ENCODE results near the gene TMED7.
"Not testable (repeated sequence)": the region's sequence is repeated elsewhere in the genome, so short reads cannot be mapped to it uniquely, and the experiment has no call there.

TMED7 gene

GRCh38 chr5:115625579-115626444 is at the start of gene TMED7:
TMED7 (minus strand) TSS chr5:115626036; CDS start chr5:115625792, 244 bp downstream.
- DNase-seq (ENCODE audit: low read depth): peak; percentile 99

GRCh38 chr5:115674782-115675181 is 48.9 kb upstream of the TMED7 start:
- DNase-seq (ENCODE audit: low read depth): not testable (repeated sequence)

- DNase-seq (ENCODE audit: low read depth): no peak
Measured at GRCh38 chr5:115673596-115673995, 47.8 kb upstream of the TMED7 start.

GRCh38 chr5:115671939-115672338 is 46.1 kb upstream of the TMED7 start:
- no peak for DNase-seq (ENCODE audit: low read depth)

GRCh38 chr5:115666023-115666422 is 40.2 kb upstream of the TMED7 start:
- no peak for DNase-seq (ENCODE audit: low read depth)

GRCh38 chr5:115661563-115661962 is 35.7 kb upstream of the TMED7 start:
- no peak for DNase-seq (ENCODE audit: low read depth)

GRCh38 chr5:115661101-115661500 is 35.3 kb upstream of the TMED7 start:
- DNase-seq (ENCODE audit: low read depth): no peak

- no peak for DNase-seq (ENCODE audit: low read depth)
Measured at GRCh38 chr5:115657881-115658233, 32.0 kb upstream of the TMED7 start.

GRCh38 chr5:115657125-115657880 is 31.5 kb upstream of the TMED7 start:
- no peak for DNase-seq (ENCODE audit: low read depth)

GRCh38 chr5:115656404-115656803 is 30.6 kb upstream of the TMED7 start:
- DNase-seq (ENCODE audit: low read depth): no peak

- no peak for DNase-seq (ENCODE audit: low read depth)
Measured at GRCh38 chr5:115655994-115656393, 30.2 kb upstream of the TMED7 start.

- no peak for DNase-seq (ENCODE audit: low read depth)
Measured at GRCh38 chr5:115649541-115649940, 23.7 kb upstream of the TMED7 start.

GRCh38 chr5:115648056-115648455 is 22.2 kb upstream of the TMED7 start:
- DNase-seq (ENCODE audit: low read depth): no peak

- DNase-seq (ENCODE audit: low read depth): not testable (repeated sequence)
Measured at GRCh38 chr5:115645386-115645785, 19.6 kb upstream of the TMED7 start.

- no peak for DNase-seq (ENCODE audit: low read depth)
Measured at GRCh38 chr5:115644046-115644445, 18.2 kb upstream of the TMED7 start.

- DNase-seq (ENCODE audit: low read depth): no peak
Measured at GRCh38 chr5:115641948-115642347, 16.1 kb upstream of the TMED7 start.

- no peak for DNase-seq (ENCODE audit: low read depth)
Measured at GRCh38 chr5:115640274-115640673, 14.4 kb upstream of the TMED7 start.

GRCh38 chr5:115639377-115639776 is 13.5 kb upstream of the TMED7 start:
- no peak for DNase-seq (ENCODE audit: low read depth)

GRCh38 chr5:115637507-115637906 is 11.7 kb upstream of the TMED7 start:
- DNase-seq (ENCODE audit: low read depth): no peak

GRCh38 chr5:115636008-115636407 is 10.2 kb upstream of the TMED7 start:
- DNase-seq (ENCODE audit: low read depth): no peak

- DNase-seq (ENCODE audit: low read depth): peak; percentile 66
Measured at GRCh38 chr5:115634343-115635132, 8.7 kb upstream of the TMED7 start.

GRCh38 chr5:115629903-115630302 is 4.1 kb upstream of the TMED7 start:
- DNase-seq (ENCODE audit: low read depth): no peak
